IMR-90 (cell line): ENCODE measurements around the gene PAPPA. TPM values are rescaled to one million over a fixed set of nuclear protein-coding genes. Genes with fewer than 3 reads are reported as not detected.

Experiments used
- ATAC-seq: fragments of 200-7000 bp; cut with Tn5 transposase; 2 replicates; pipeline ENCODE4 v1.9.1; 2020; ENCODE audit warnings: low read depth, mild to moderate bottlenecking, moderate library complexity
- BruUV-seq: library from RNA; stranded (reverse); fragments of 400-500 nt; replicated peaks from 2 replicates; lab custom pipeline; 2021; lab: Mats Ljungman, UMichigan
- CTCF ChIA-PET: fragments of 300-600 bp; formaldehyde crosslinking; extraction: SDS; loops from one replicate; lab custom pipeline; 2021; ENCODE audit warnings: antibody characterized with exemption; lab: Yijun Ruan, JAX
- POLR2A ChIA-PET: fragments of 300-600 bp; sonication (Branson Sonifier 250); formaldehyde crosslinking; loops from one replicate; lab custom pipeline; 2022; ENCODE audit warnings: antibody characterized with exemption; ENCODE audit not compliant: unreplicated experiment; lab: Charles Lee
- DNase-seq: peaks from one replicate; pipeline ENCODE4 v3.0.0; 2013
- H2AFZ ChIP-seq: replicated peaks from 2 replicates; pipeline ENCODE3; 2013; ENCODE audit warnings: low read length, mild to moderate bottlenecking; ENCODE audit not compliant: poor library complexity
- H2AK5ac ChIP-seq: 2 replicates; pipeline ENCODE4 v1.6.1; 2013; ENCODE audit warnings: low read depth, low read length, inconsistent platforms
- H2AK9ac ChIP-seq: replicated peaks from 2 replicates; pipeline ENCODE3; 2013; ENCODE audit warnings: mild to moderate bottlenecking, low read depth, low read length, moderate library complexity; ENCODE audit not compliant: poor library complexity
- H2BK120ac ChIP-seq: 2 replicates; pipeline ENCODE4 v1.6.1; 2013; ENCODE audit warnings: low read depth, low read length, inconsistent platforms
- H2BK15ac ChIP-seq: 3 replicates; pipeline ENCODE4 v1.6.1; 2013; ENCODE audit warnings: low read depth, low read length, inconsistent platforms
- H2BK20ac ChIP-seq: 2 replicates; pipeline ENCODE4 v1.6.1; 2013; ENCODE audit warnings: low read depth, mild to moderate bottlenecking, inconsistent platforms, low read length, moderate library complexity
- H2BK5ac ChIP-seq: 2 replicates; pipeline ENCODE4 v1.6.1; 2013; ENCODE audit warnings: mild to moderate bottlenecking, low read depth, low read length, inconsistent platforms; ENCODE audit not compliant: poor library complexity, severe bottlenecking
- H3K14ac ChIP-seq: replicated peaks from 2 replicates; pipeline ENCODE4 v1.6.1; 2013; ENCODE audit warnings: low read depth, low read length, inconsistent platforms
- H3K18ac ChIP-seq: 2 replicates; pipeline ENCODE4 v1.6.1; 2013; ENCODE audit warnings: low read depth, low read length, control low read depth
- H3K23ac ChIP-seq: 2 replicates; pipeline ENCODE4 v1.6.1; 2013; ENCODE audit warnings: low read depth, low read length, inconsistent platforms
- H3K27ac ChIP-seq: 2 replicates; pipeline ENCODE4 v1.5.1; 2013; ENCODE audit warnings: mild to moderate bottlenecking, control low read depth, low read length; ENCODE audit not compliant: insufficient read depth
- H3K27me3 ChIP-seq: 2 replicates; pipeline ENCODE4 v1.6.1; 2013; ENCODE audit warnings: low read length; ENCODE audit not compliant: control insufficient read depth, insufficient read depth
- H3K36me3 ChIP-seq: 2 replicates; pipeline ENCODE4 v1.6.1; 2013; ENCODE audit warnings: low read length, mixed read lengths; ENCODE audit not compliant: control insufficient read depth, insufficient read depth
- H3K4ac ChIP-seq: 2 replicates; pipeline ENCODE4 v1.6.1; 2013; ENCODE audit warnings: low read depth, low read length, inconsistent platforms
- H3K4me1 ChIP-seq: 2 replicates; pipeline ENCODE4 v1.6.1; 2013; ENCODE audit warnings: low read length, mixed read lengths; ENCODE audit not compliant: control insufficient read depth, insufficient read depth
- H3K4me2 ChIP-seq: 2 replicates; pipeline ENCODE4 v1.6.1; 2013; ENCODE audit warnings: low read depth, mild to moderate bottlenecking, control low read depth, low read length, moderate library complexity
- H3K4me3 ChIP-seq: 2 replicates; pipeline ENCODE4 v1.5.1; 2013; ENCODE audit warnings: low read depth, mild to moderate bottlenecking, control low read depth, low read length, moderate library complexity; ENCODE audit not compliant: insufficient read depth
- H3K56ac ChIP-seq: 2 replicates; pipeline ENCODE4 v1.6.1; 2013; ENCODE audit warnings: low read length, inconsistent platforms; ENCODE audit not compliant: insufficient read depth; ENCODE audit errors: extremely low read depth
- H3K79me1 ChIP-seq, 2 experiments: 2 replicates each; pipeline ENCODE4 v1.6.1; 2013; ENCODE audit warnings: low read length in 2 of 2, inconsistent platforms in 1 of 2, low read depth in 1 of 2
- H3K9ac ChIP-seq: 2 replicates; pipeline ENCODE4 v1.6.1; 2013; ENCODE audit warnings: low read depth, low read length, control low read depth
- H3K9me1 ChIP-seq: 2 replicates; pipeline ENCODE4 v1.6.1; 2013; ENCODE audit warnings: low read length, inconsistent platforms; ENCODE audit not compliant: insufficient read depth
- H3K9me3 ChIP-seq: 2 replicates; pipeline ENCODE4 v1.6.1; 2013; ENCODE audit warnings: low read length; ENCODE audit not compliant: control insufficient read depth, insufficient read depth
- H4K20me1 ChIP-seq: 2 replicates; pipeline ENCODE4 v1.6.1; 2013; ENCODE audit warnings: low read length, inconsistent platforms; ENCODE audit not compliant: insufficient read depth
- H4K5ac ChIP-seq: 2 replicates; pipeline ENCODE4 v1.6.1; 2013; ENCODE audit warnings: mild to moderate bottlenecking, low read depth, low read length, control low read depth
- H4K8ac ChIP-seq, 2 experiments: 2 replicates each; pipeline ENCODE4 v1.6.1; 2013; ENCODE audit warnings: low read depth in 2 of 2, low read length in 2 of 2, control low read depth in 1 of 2, inconsistent platforms in 1 of 2
- H4K91ac ChIP-seq: 2 replicates; pipeline ENCODE4 v1.6.1; 2013; ENCODE audit warnings: low read depth, low read length, inconsistent platforms; ENCODE audit not compliant: insufficient read depth
- FOS ChIP-seq: fragments of 150-350 bp; IDR thresholded peaks from 2 replicates; pipeline ENCODE4 v1.6.1; 2016; ENCODE audit warnings: low read depth, low read length
- MAFK ChIP-seq: IDR thresholded peaks from 2 replicates; pipeline ENCODE4 v1.6.1; 2012; ENCODE audit warnings: low read depth, low read length, improper control_type of control experiment
- MXI1 ChIP-seq: IDR thresholded peaks from 2 replicates; pipeline ENCODE4 v1.6.1; 2012; ENCODE audit warnings: low read depth, mild to moderate bottlenecking, low read length, moderate library complexity, borderline replicate concordance
- RAD21 ChIP-seq: IDR thresholded peaks from 2 replicates; pipeline ENCODE4 v1.6.1; 2012; ENCODE audit warnings: low read length, improper control_type of control experiment
- SMC3 ChIP-seq: fragments of 150-350 bp; IDR thresholded peaks from 2 replicates; pipeline ENCODE4 v1.6.1; 2016; ENCODE audit warnings: low read depth, mild to moderate bottlenecking, antibody characterized with exemption, low read length, moderate library complexity
- WGBS, 2 experiments: methylation state at CpG; one replicate each; pipeline versions ENCODE4 v1.1.5 to v1.1.7; 2013; ENCODE audit warnings: missing lambda C conversion rate in 2 of 2; ENCODE audit not compliant: insufficient read length in 1 of 2; ENCODE audit errors: extremely low coverage in 2 of 2; 5-methylcytosine and 5-hydroxymethylcytosine counted together
- dilution Hi-C: fragments of 300-500 bp; cut with HindIII; formaldehyde crosslinking; loops from one replicate; pipeline ENCODE4 v1.14.3; 2018; ENCODE audit warnings: low sequenced_read_pairs; ENCODE audit not compliant: unreplicated experiment
- in situ Hi-C: fragments of 300-500 bp; cut with MboI; formaldehyde crosslinking; loops from 3 replicates; pipeline ENCODE4 v1.14.3; 2019; ENCODE audit warnings: low sequenced_read_pairs, inconsistent platforms, mixed read lengths
- intact Hi-C: fragments of 100-400 bp; cut with micrococcal nuclease; formaldehyde crosslinking; loops from 2 replicates; pipeline ENCODE4 v1.10.0; 2022
- polyA plus RNA-seq, 3 experiments: library from polyadenylated mRNA; depleted of rRNA; stranded (reverse); fragments of >200 nt; gene quantifications; 2 replicates each; pipeline ENCODE4 v1.2.3, GENCODE V29; 2012; ENCODE audit warnings: low replicate concordance in 1 of 3
- total RNA-seq: library from RNA; depleted of rRNA; stranded (reverse); fragments of >200 nt; gene quantifications from 2 replicates; pipeline ENCODE4 v1.2.3, GENCODE V29; 2012

The PAPPA gene
- total and polyA plus RNA-seq, 2 of the 4 experiments (the other 2 are of a cell fraction): 8.3 to 12.4 TPM

- Histone ChIP-seq H3K18ac (no peak overlapping the region), H3K36me3 (peaks cover 49% of the 10 kb centered on the region), H3K4me3 (no peak overlapping the region), H3K23ac (no peak overlapping the region), H2AK9ac (no peak overlapping the region), H2BK120ac (no peak overlapping the region), H3K9me3 (no peaks in the 10 kb centered on the region; the same call in 1 of the 2 replicates), H3K27me3 (no peaks in the 10 kb centered on the region), H4K8ac (no peak overlapping the region), H3K27ac (no peak overlapping the region), H4K5ac (no peak overlapping the region), H3K4me2 (no peak overlapping the region), H3K14ac (no peak overlapping the region), H2BK15ac (no peak overlapping the region), H4K20me1 (peaks cover 57% of the 10 kb centered on the region), H3K9ac (no peak overlapping the region), H2BK20ac (no peak overlapping the region), H3K4ac (no peak overlapping the region), H3K56ac (no peak overlapping the region), H4K91ac (no peak overlapping the region), H2AFZ (no peak overlapping the region), H2BK5ac (no peak overlapping the region), H3K4me1 (peaks cover 18% of the 10 kb centered on the region), H3K79me1 (peaks cover 45 to 82% of the 10 kb centered on the region in 2 experiments), H2AK5ac (no peak overlapping the region), H3K9me1 (no peaks in the 10 kb centered on the region; the same call in 1 of the 2 replicates)
- no peak for DNase-seq
- ATAC-seq: no peak
- dilution Hi-C loops: no loop called here
- in situ Hi-C loops: no loop called here
- no TSS peak for BruUV-seq
- ChIA-PET POLR2A (no interaction called here), CTCF (interaction anchor here (0.7 kb wide), 1 partner anchor 113 kb away, joined by 3 read pairs; no protein-coding TSS in a partner anchor)
- intact Hi-C loops: no loop called here
- WGBS, 2 experiments: no CpG with 5 or more reads among the region's 5 CpGs
- no peak for TF ChIP-seq MXI1
- 0 out of 2 replicates have a peak, but pooled peaks have one; percentile 2 for TF ChIP-seq MAFK
- no peak for TF ChIP-seq FOS
- TF ChIP-seq RAD21: no peak
- no peak for TF ChIP-seq SMC3
Measured at GRCh38 chr9:116162241-116162781, 8.7 kb downstream of the PAPPA start.
